ENCODE measurements around the gene CTIF. TPM values are rescaled to one million over a fixed set of nuclear protein-coding genes. Genes with fewer than 3 reads are reported as not detected.

CTIF gene
- total RNA-seq, 1 experiment from 2014 or later = 26.5 TPM

GRCh38 chr18:48778344-48779011, 239.6 kb downstream of the CTIF start:
- intact Hi-C loops (cut with micrococcal nuclease; ENCODE audit: unreplicated experiment) = no loop called here
- ChIA-PET POLR2A (no interaction called here), CTCF (interaction anchor here (0.6 kb wide), 1 partner anchor 367 kb away, joined by 4 read pairs; no protein-coding TSS in a partner anchor)
- Histone ChIP-seq H3K27ac (ENCODE audit: low read length) (no peak overlapping the region), H3K4me3 (ENCODE audit: low read depth in 2 of 2, low read length in 2 of 2) (no peak overlapping the region), H3K36me3 (ENCODE audit: control insufficient read depth, insufficient read depth, low read length) (no peaks in the 10 kb centered on the region), H3K27me3 (ENCODE audit: control insufficient read depth, insufficient read depth, low read length) (no peaks in the 10 kb centered on the region), H3K4me1 (ENCODE audit: control insufficient read depth, insufficient read depth, low read length) (peaks cover 6% of the 10 kb centered on the region; the same call in 1 of the 2 replicates), H3K9me3 (ENCODE audit: control insufficient read depth, insufficient read depth, low read depth, low read length) (no peaks in the 10 kb centered on the region)
- DNase-seq (ENCODE audit: low read depth, low spot score) (no peak), ATAC-seq (no peak)
- no TSS peak for BruUV-seq (replicated peaks)
- TF ChIP-seq REST (IDR thresholded peaks at IDR 0.05; ENCODE audit: insufficient read depth in 1 of 2, low read depth in 2 of 2, low read length in 1 of 2) (no peak), POLR2AphosphoS5 (IDR thresholded peaks at IDR 0.05; ENCODE audit: low read depth, low read length) (no peak), SIN3A (IDR thresholded peaks at IDR 0.05; ENCODE audit: borderline replicate concordance, insufficient read depth, low read depth, low read length) (no peak), TCF7L2 (IDR thresholded peaks at IDR 0.05; ENCODE audit: low read depth, low read length) (no peak), CTCF (IDR thresholded peaks at IDR 0.05) (no peak)
- in situ Hi-C loops (cut with HindIII; ENCODE audit: low pct_unique_long_range_greater_than_20kb, low sequenced_read_pairs) = no loop called here

- H3K27me3 ChIP-seq (ENCODE audit: control insufficient read depth, insufficient read depth, low read length) = no peaks in the 10 kb centered on the region
- BruUV-seq (replicated peaks) = no TSS peak
- in situ Hi-C loops (cut with HindIII; ENCODE audit: low pct_unique_long_range_greater_than_20kb, low sequenced_read_pairs) (no loop called here), intact Hi-C loops (cut with micrococcal nuclease; ENCODE audit: unreplicated experiment) (no loop called here)
- no peaks in the 10 kb centered on the region for H3K9me3 ChIP-seq (ENCODE audit: control insufficient read depth, insufficient read depth, low read depth, low read length)
- no peak for DNase-seq (ENCODE audit: low read depth, low spot score)
- TF ChIP-seq POLR2AphosphoS5 (IDR thresholded peaks at IDR 0.05; ENCODE audit: low read depth, low read length) (no peak), SIN3A (IDR thresholded peaks at IDR 0.05; ENCODE audit: borderline replicate concordance, insufficient read depth, low read depth, low read length) (no peak), TCF7L2 (IDR thresholded peaks at IDR 0.05; ENCODE audit: low read depth, low read length) (no peak), REST (IDR thresholded peaks at IDR 0.05; ENCODE audit: insufficient read depth in 1 of 2, low read depth in 2 of 2, low read length in 1 of 2) (no peak), CTCF (IDR thresholded peaks at IDR 0.05) (no peak)
- peaks cover 6% of the 10 kb centered on the region; the same call in 1 of the 2 replicates for H3K4me1 ChIP-seq (ENCODE audit: control insufficient read depth, insufficient read depth, low read length)
- ChIA-PET POLR2A (no interaction called here), CTCF (interaction anchor here (0.8 kb wide), 1 partner anchor 49 kb away, joined by 4 read pairs; no protein-coding TSS in a partner anchor)
- no peaks in the 10 kb centered on the region for H3K36me3 ChIP-seq (ENCODE audit: control insufficient read depth, insufficient read depth, low read length)
- H3K27ac ChIP-seq (ENCODE audit: low read length) = no peak overlapping the region
- no peak for ATAC-seq
- no peak overlapping the region for H3K4me3 ChIP-seq (ENCODE audit: low read depth in 2 of 2, low read length in 2 of 2)
Observed at GRCh38 chr18:48779462-48779861, 240.6 kb downstream of the CTIF start.
